Measurements from ENCODE around the gene MARCHF2. TPM values are rescaled to one million over a fixed set of nuclear protein-coding genes. Genes with fewer than 3 reads are reported as not detected.
A peak's percentile ranks its signal among the peaks of the same experiment; 100 is the strongest.

Gene MARCHF2
- total RNA-seq, 1 experiment from 2014 or later = 58.7 TPM

GRCh38 chr19:8390617-8390981 is 22.5 kb upstream of the MARCHF2 start:
- intact Hi-C loops (cut with micrococcal nuclease) = loop anchor here (1.0 to 2.0 kb wide), 3 partner anchors 28 to 70 kb away; no protein-coding TSS in a partner anchor
- peak overlapping the region; percentile 98 for H3K9ac ChIP-seq (ENCODE audit: low read length)
- H2AFZ ChIP-seq (ENCODE audit: low read length) = peak overlapping the region; percentile 83; the same call in 1 of the 2 replicates
- peaks cover 26% of the 10 kb centered on the region for H4K20me1 ChIP-seq (ENCODE audit: low read length)
- H3K79me2 ChIP-seq (ENCODE audit: low read length) = peaks cover 43% of the 10 kb centered on the region
- TF ChIP-seq EZH2 (IDR thresholded peaks at IDR 0.05; ENCODE audit: low read length, unreplicated experiment) (no peak), EZH2phosphoT487 (IDR thresholded peaks at IDR 0.05; ENCODE audit: borderline replicate concordance, low read length) (no peak), CTCF (conservative IDR thresholded peaks at IDR 0.05; ENCODE audit: low read depth, low read length) (no peak)
- ATAC-seq (peak; percentile 61), DNase-seq (peak; percentile 97)
- CTCF ChIA-PET = interaction anchor here (0.6 to 1.0 kb wide), 3 partner anchors 34 to 56 kb away, joined by 7 to 12 read pairs (median 7); no protein-coding TSS in a partner anchor
- no peaks in the 10 kb centered on the region for H3K27me3 ChIP-seq (ENCODE audit: low read length)
- H3K9me3 ChIP-seq (ENCODE audit: low read length) = no peaks in the 10 kb centered on the region
- H3F3A ChIP-seq (ENCODE audit: low read length, unreplicated experiment) = peaks cover 4% of the 10 kb centered on the region
- H3K4me3 ChIP-seq (ENCODE audit: low read length) = peak overlapping the region; percentile 89
- no peaks in the 10 kb centered on the region for H3K9me2 ChIP-seq (replicated peaks; ENCODE audit: low read length)
- peaks cover 39% of the 10 kb centered on the region for H3K4me1 ChIP-seq (ENCODE audit: insufficient read depth, low read length)
- no TSS peak for BruUV-seq (replicated peaks)
- peak overlapping the region; percentile 96 for H3K4me2 ChIP-seq (ENCODE audit: low read length)
- no peaks in the 10 kb centered on the region for H3K36me3 ChIP-seq (ENCODE audit: low read depth, low read length)
- POLR2A ChIA-PET (ENCODE audit: unreplicated experiment) = interaction anchor here (0.5 to 0.6 kb wide), 5 partner anchors 22 to 208 kb away, joined by 3 to 22 read pairs (median 4); no protein-coding TSS in a partner anchor
- H3K27ac ChIP-seq (ENCODE audit: low read length) = peak overlapping the region; percentile 94

GRCh38 chr19:8391198-8392016 is 21.7 kb upstream of the MARCHF2 start:
- no peak overlapping the region for H2AFZ ChIP-seq (ENCODE audit: low read length)
- peaks cover 34% of the 10 kb centered on the region for H4K20me1 ChIP-seq (ENCODE audit: low read length)
- DNase-seq (no peak), ATAC-seq (no peak)
- no peaks in the 10 kb centered on the region for H3K9me3 ChIP-seq (ENCODE audit: low read length)
- intact Hi-C loops (cut with micrococcal nuclease) = loop anchor here (2.0 kb wide), 2 partner anchors 37 to 69 kb away; no protein-coding TSS in a partner anchor
- peaks cover 51% of the 10 kb centered on the region for H3K79me2 ChIP-seq (ENCODE audit: low read length)
- peak overlapping the region; percentile 79 for H3K4me2 ChIP-seq (ENCODE audit: low read length)
- TF ChIP-seq EZH2phosphoT487 (IDR thresholded peaks at IDR 0.05; ENCODE audit: borderline replicate concordance, low read length) (no peak), CTCF (conservative IDR thresholded peaks at IDR 0.05; ENCODE audit: low read depth, low read length) (no peak), EZH2 (IDR thresholded peaks at IDR 0.05; ENCODE audit: low read length, unreplicated experiment) (no peak)
- ChIA-PET CTCF (no interaction called here), POLR2A (ENCODE audit: unreplicated experiment) (interaction anchor here (0.5 kb wide), 2 partner anchors 22 to 36 kb away, joined by 4 to 7 read pairs; no protein-coding TSS in a partner anchor)
- H3K9me2 ChIP-seq (replicated peaks; ENCODE audit: low read length) = no peaks in the 10 kb centered on the region
- peak overlapping the region; percentile 51; the same call in 1 of the 2 replicates for H3K4me3 ChIP-seq (ENCODE audit: low read length)
- no peaks in the 10 kb centered on the region for H3K36me3 ChIP-seq (ENCODE audit: low read depth, low read length)
- H3F3A ChIP-seq (ENCODE audit: low read length, unreplicated experiment) = peaks cover 4% of the 10 kb centered on the region
- TSS peak; percentile 59 for BruUV-seq (replicated peaks)
- peaks cover 35% of the 10 kb centered on the region for H3K4me1 ChIP-seq (ENCODE audit: insufficient read depth, low read length)
- H3K9ac ChIP-seq (ENCODE audit: low read length) = no peak overlapping the region
- no peak overlapping the region for H3K27ac ChIP-seq (ENCODE audit: low read length)
- H3K27me3 ChIP-seq (ENCODE audit: low read length) = no peaks in the 10 kb centered on the region

Measured in PC-3 (cell line).